ENCODE results near the gene ZNF335. TPM values are rescaled to one million over a fixed set of nuclear protein-coding genes. Genes with fewer than 3 reads are reported as not detected.

Gene ZNF335
- total and polyA plus RNA-seq, 2 of the 13 experiments (the other 11 are each of a cell fraction or from before 2014, with no cell fraction given) = 9.7 to 13.7 TPM

GRCh38 chr20:45958593-45958992 is 13.4 kb downstream of the ZNF335 start (continued):
- TF ChIP-seq RERE (CRISPR knock-in tag; IDR thresholded peaks at IDR 0.05; ENCODE audit: low read depth) = no peak
- no peak for TF ChIP-seq ZFYVE20 (CRISPR knock-in tag; IDR thresholded peaks at IDR 0.05; ENCODE audit: borderline replicate concordance, low read depth)
- no peak for TF ChIP-seq MYPOP (CRISPR knock-in tag; IDR thresholded peaks at IDR 0.05)

GRCh38 chr20:45957021-45957941 is 14.7 kb downstream of the ZNF335 start:
- Histone ChIP-seq H3K27ac (ENCODE audit: extremely low read length, insufficient read depth, low read length) (no peak overlapping the region), H2AFZ (ENCODE audit: low read length) (no peak overlapping the region), H3K79me2 (ENCODE audit: insufficient read depth, low read length) (no peaks in the 10 kb centered on the region), H3K4me2 (ENCODE audit: low read depth, low read length) (no peak overlapping the region), H4K20me1 (ENCODE audit: insufficient read depth, low read length) (no peaks in the 10 kb centered on the region), H3K9me3 (ENCODE audit: low read length) (no peaks in the 10 kb centered on the region), H3K9ac (ENCODE audit: insufficient read depth, low read depth, low read length) (no peak overlapping the region), H3K4me1 (ENCODE audit: insufficient read depth, low read length) (no peaks in the 10 kb centered on the region), H3K36me3 (replicated peaks in 1 of 2; ENCODE audit: control insufficient read depth in 1 of 2, insufficient read depth in 2 of 2, low read length in 2 of 2) (peaks cover 51 to 68% of the 10 kb centered on the region in 2 experiments), H3K4me3 (replicated peaks in 1 of 3; ENCODE audit: insufficient read depth in 1 of 3, low read depth in 2 of 3, low read length in 3 of 3) (no peak overlapping the region), H3K27me3 (ENCODE audit: control insufficient read depth in 1 of 2, insufficient read depth in 2 of 2, low read length in 2 of 2) (no peaks in the 10 kb centered on the region)
- ChIA-PET POLR2A (interaction anchor here (0.9 to 1.5 kb wide), 4 partner anchors 8 to 67 kb away, joined by 4 to 9 read pairs (median 4); partner anchors contain the start of gene PCIF1), CTCF (ENCODE audit: low intra/inter-chr PET ratio, low total read pairs) (no interaction called here)
- BruUV-seq (replicated peaks) = no TSS peak
- DNase-seq (ENCODE audit: low spot score) (no peak), ATAC-seq (no peak), FAIRE-seq (no peak)
- 91% methylated on average over 19 of the region's 19 CpGs for WGBS (ENCODE audit: low lambda C conversion rate)
- intact Hi-C loops (cut with micrococcal nuclease; ENCODE audit: unreplicated experiment) = no loop called here
- TF ChIP-seq RCOR2 (CRISPR knock-in tag; IDR thresholded peaks at IDR 0.05) = no peak
- no peak for TF ChIP-seq IRF9 (CRISPR knock-in tag; IDR thresholded peaks at IDR 0.05; ENCODE audit: borderline replicate concordance)
- TF ChIP-seq HDAC1 (CRISPR knock-in tag; IDR thresholded peaks at IDR 0.05) = no peak
- TF ChIP-seq MBD4 (IDR thresholded peaks at IDR 0.05; ENCODE audit: borderline replicate concordance, low read length) = no peak
- TF ChIP-seq EED (CRISPR knock-in tag; IDR thresholded peaks at IDR 0.05) = no peak
- no peak for TF ChIP-seq CHD4 (IDR thresholded peaks at IDR 0.05; ENCODE audit: borderline replicate concordance, low read length)
- in situ Hi-C loops (cut with HindIII; ENCODE audit: extremely low pct_ligation_motif_present, low pct_unique_long_range_greater_than_20kb) = no loop called here

All from HepG2 (cell line).